Measurements from ENCODE around the gene DHRS7B.
"Not testable (repeated sequence)": the region's sequence is repeated elsewhere in the genome, so short reads cannot be mapped to it uniquely, and the experiment has no call there.

The DHRS7B gene

GRCh38 chr17:21127509-21128077 is 829 bp downstream of the DHRS7B start:
- TF ChIP-seq ZFX (IDR thresholded peaks at IDR 0.05; ENCODE audit: borderline replicate concordance) (no peak), CTCF (IDR thresholded peaks at IDR 0.05) (no peak)
- H3K27ac ChIP-seq = peak overlapping the region; percentile 88

GRCh38 chr17:21129023-21129681 is 2.4 kb downstream of the DHRS7B start:
- TF ChIP-seq CTCF (IDR thresholded peaks at IDR 0.05) = peak; percentile 52
- no peak for TF ChIP-seq ZFX (IDR thresholded peaks at IDR 0.05; ENCODE audit: borderline replicate concordance)
- H3K27ac ChIP-seq = no peak overlapping the region

- TF ChIP-seq CTCF (IDR thresholded peaks at IDR 0.05) (no peak), ZFX (IDR thresholded peaks at IDR 0.05; ENCODE audit: borderline replicate concordance) (no peak)
These were observed 4.4 kb downstream of the DHRS7B start for GRCh38 chr17:21131137-21131536.

GRCh38 chr17:21132428-21132827 is 5.7 kb downstream of the DHRS7B start:
- H3K27ac ChIP-seq = no peak overlapping the region

More at GRCh38 chr17:21131137-21131536, 4.4 kb downstream of the DHRS7B start:
- H3K27ac ChIP-seq = no peak overlapping the region

GRCh38 chr17:21134559-21134958 is 7.8 kb downstream of the DHRS7B start:
- TF ChIP-seq ZFX (IDR thresholded peaks at IDR 0.05; ENCODE audit: borderline replicate concordance) = no peak
- TF ChIP-seq CTCF (IDR thresholded peaks at IDR 0.05) = no peak

More at GRCh38 chr17:21132428-21132827, 5.7 kb downstream of the DHRS7B start:
- TF ChIP-seq CTCF (IDR thresholded peaks at IDR 0.05) = no peak
- TF ChIP-seq ZFX (IDR thresholded peaks at IDR 0.05; ENCODE audit: borderline replicate concordance) = no peak

GRCh38 chr17:21140911-21141310 is 14.1 kb downstream of the DHRS7B start:
- no peak overlapping the region for H3K27ac ChIP-seq
- TF ChIP-seq CTCF (IDR thresholded peaks at IDR 0.05) = no peak
- no peak for TF ChIP-seq ZFX (IDR thresholded peaks at IDR 0.05; ENCODE audit: borderline replicate concordance)

More at GRCh38 chr17:21134559-21134958, 7.8 kb downstream of the DHRS7B start:
- no peak overlapping the region for H3K27ac ChIP-seq

GRCh38 chr17:21141331-21141730 is 14.6 kb downstream of the DHRS7B start:
- TF ChIP-seq CTCF (IDR thresholded peaks at IDR 0.05) (no peak), ZFX (IDR thresholded peaks at IDR 0.05; ENCODE audit: borderline replicate concordance) (no peak)
- H3K27ac ChIP-seq = no peak overlapping the region

GRCh38 chr17:21142065-21142464 is 15.3 kb downstream of the DHRS7B start:
- H3K27ac ChIP-seq = not testable (repeated sequence)

All from 22Rv1 (cell line).